Suprapubic skin (tissue), 4 donors: ENCODE measurements around the gene SEMA5B. TPM values are rescaled to one million over a fixed set of nuclear protein-coding genes. Genes with fewer than 3 reads are reported as not detected.

Experiments
- DNase-seq, 2 donors: peaks; one replicate each; pipeline ENCODE4 v3.0.0-alpha.2; 2019; ENCODE audit warnings: low spot score in 2 of 2
- H3K27ac ChIP-seq: fragments of 200-600 bp; sonication (generic); one replicate; pipeline ENCODE4 v1.5.1; 2019
- H3K27me3 ChIP-seq: fragments of 200-600 bp; sonication (generic); one replicate; pipeline ENCODE4 v1.5.1; 2019
- H3K36me3 ChIP-seq: fragments of 200-600 bp; sonication (generic); one replicate; pipeline ENCODE4 v1.5.1; 2019
- H3K4me1 ChIP-seq: fragments of 200-600 bp; sonication (generic); one replicate; pipeline ENCODE4 v1.5.1; 2019
- H3K4me3 ChIP-seq: fragments of 200-600 bp; sonication (generic); one replicate; pipeline ENCODE4 v1.5.1; 2019; ENCODE audit warnings: mild to moderate bottlenecking
- H3K9me3 ChIP-seq: fragments of 200-600 bp; sonication (generic); one replicate; pipeline ENCODE4 v1.5.1; 2019
- CTCF ChIP-seq, 2 donors: fragments of 200-600 bp in 1 of 2; fragments of 450-650 bp in 1 of 2; sonication (generic) in 1 of 2; IDR thresholded peaks; one replicate each; pipeline ENCODE4 v1.5.1; 2016 to 2019; ENCODE audit warnings: antibody characterized with exemption in 2 of 2, mild to moderate bottlenecking in 1 of 2, moderate library complexity in 1 of 2
- EP300 ChIP-seq: sonication (generic); formaldehyde crosslinking; IDR thresholded peaks from one replicate; pipeline ENCODE4 v1.6.1; 2017; ENCODE audit warnings: antibody characterized with exemption
- POLR2A ChIP-seq, 2 donors: fragments of 450-650 bp; IDR thresholded peaks; one replicate each; pipeline ENCODE4 v1.6.1; 2017; ENCODE audit warnings: antibody characterized with exemption in 2 of 2, mild to moderate bottlenecking in 2 of 2, moderate library complexity in 2 of 2
- POLR2AphosphoS5 ChIP-seq, 3 donors: sonication (generic); formaldehyde crosslinking; IDR thresholded peaks; one replicate each; pipeline ENCODE4 v1.6.1; 2017; ENCODE audit warnings: antibody characterized with exemption in 3 of 3
- WGBS: methylation state at CpG from one replicate; pipeline ENCODE4 v1.1.5; 2018; 5-methylcytosine and 5-hydroxymethylcytosine counted together
- total RNA-seq, 4 donors: library from RNA; depleted of rRNA; stranded (reverse); fragments of >200 nt; gene quantifications; one replicate each; pipeline ENCODE4 v1.1.0, GENCODE V29; 2016

SEMA5B gene
- total RNA-seq, 4 donors from 2014 or later: 1.4 to 2.0 (median 1.8) TPM; not detected in 1

DNA sequence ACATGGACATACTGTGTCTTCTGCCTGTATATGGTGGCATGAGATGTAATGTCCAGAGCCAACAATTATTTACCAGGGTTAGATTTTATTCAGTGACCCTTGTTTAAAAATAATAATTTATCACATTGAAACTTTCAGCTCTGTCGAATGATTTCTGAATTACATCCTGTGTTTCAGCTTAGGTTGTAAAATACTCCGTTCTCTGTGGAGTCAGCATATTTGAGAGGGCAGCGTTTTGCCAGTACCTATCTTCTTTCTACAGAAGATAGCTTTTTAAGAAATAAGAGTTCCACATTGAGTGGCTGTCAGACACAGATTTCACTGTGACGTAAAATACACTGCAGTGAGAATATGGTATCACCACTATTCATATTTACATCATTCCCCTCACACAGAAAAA lies 147.4 kb downstream of the SEMA5B start:
- Histone ChIP-seq H3K27ac (no peak overlapping the region), H3K4me1 (no peaks in the 10 kb centered on the region), H3K4me3 (no peak overlapping the region), H3K27me3 (no peaks in the 10 kb centered on the region), H3K36me3 (peaks cover 28% of the 10 kb centered on the region), H3K9me3 (no peaks in the 10 kb centered on the region)
- DNase-seq: no peak
- 91% methylated on average over 4 of the region's 4 CpGs for WGBS
- TF ChIP-seq CTCF (IDR thresholded peaks at IDR 0.05) (no peak), EP300 (no peak), POLR2AphosphoS5 (IDR thresholded peaks at IDR 0.05) (no peak), POLR2A (IDR thresholded peaks at IDR 0.05) (no peak)

- H3K36me3 ChIP-seq: peaks cover 30% of the 10 kb centered on the region
Measured at GRCh38 chr3:122875547-122876127, 151.9 kb downstream of the SEMA5B start.

DNA sequence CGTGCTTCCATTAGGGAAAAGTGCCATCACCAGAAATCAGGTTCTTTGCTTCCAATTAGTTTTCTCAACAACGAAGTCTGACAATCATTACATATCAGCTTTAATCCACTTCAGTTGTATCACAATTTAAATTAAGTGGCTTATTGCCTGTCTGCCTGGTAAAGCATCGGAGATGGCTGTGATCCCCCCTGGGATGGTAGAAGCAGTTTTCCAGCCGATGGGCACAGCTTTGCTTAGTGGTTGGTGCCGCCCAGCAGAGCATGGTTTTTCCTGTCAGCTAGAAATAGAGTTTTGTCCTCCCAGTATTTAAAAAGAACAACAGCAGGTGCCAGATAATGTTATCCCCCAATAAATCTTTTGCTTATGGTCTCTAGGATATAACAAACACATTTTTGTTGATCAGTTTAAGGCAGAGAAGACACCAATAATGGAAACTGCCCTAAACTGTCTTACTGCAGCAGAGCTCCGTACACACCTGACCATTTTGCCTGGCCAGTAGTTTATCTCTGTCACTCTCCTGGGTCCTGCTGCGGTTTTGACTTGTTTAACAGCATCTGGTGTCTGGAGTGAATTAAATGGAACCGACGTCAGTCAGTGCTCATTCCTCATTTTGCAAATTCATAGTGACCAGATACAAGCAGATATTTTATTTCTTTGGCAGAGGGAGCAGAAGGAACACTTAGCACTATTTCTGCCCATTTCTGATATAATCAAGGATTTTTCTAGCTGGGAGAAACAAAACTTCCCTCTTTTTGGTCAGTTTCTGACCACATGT lies 153.6 kb downstream of the SEMA5B start:
- Histone ChIP-seq H3K27ac (no peak overlapping the region), H3K9me3 (no peaks in the 10 kb centered on the region), H3K4me3 (no peak overlapping the region), H3K27me3 (no peaks in the 10 kb centered on the region), H3K36me3 (peaks cover 15% of the 10 kb centered on the region), H3K4me1 (no peaks in the 10 kb centered on the region)
- WGBS: 86% methylated on average over 9 of the region's 9 CpGs
- TF ChIP-seq EP300 (no peak), CTCF (IDR thresholded peaks at IDR 0.05) (no peak), POLR2AphosphoS5 (IDR thresholded peaks at IDR 0.05) (no peak), POLR2A (IDR thresholded peaks at IDR 0.05) (no peak)
- no peak for DNase-seq

More at GRCh38 chr3:122875547-122876127, 151.9 kb downstream of the SEMA5B start:
- no peak for TF ChIP-seq POLR2A (IDR thresholded peaks at IDR 0.05)
- no peak for TF ChIP-seq CTCF (IDR thresholded peaks at IDR 0.05)
- no peak for TF ChIP-seq EP300
- no peak for TF ChIP-seq POLR2AphosphoS5 (IDR thresholded peaks at IDR 0.05)
- Histone ChIP-seq H3K9me3 (no peaks in the 10 kb centered on the region), H3K4me3 (no peak overlapping the region), H3K4me1 (no peaks in the 10 kb centered on the region), H3K27me3 (no peaks in the 10 kb centered on the region), H3K27ac (no peak overlapping the region)
- DNase-seq: no peak

DNA sequence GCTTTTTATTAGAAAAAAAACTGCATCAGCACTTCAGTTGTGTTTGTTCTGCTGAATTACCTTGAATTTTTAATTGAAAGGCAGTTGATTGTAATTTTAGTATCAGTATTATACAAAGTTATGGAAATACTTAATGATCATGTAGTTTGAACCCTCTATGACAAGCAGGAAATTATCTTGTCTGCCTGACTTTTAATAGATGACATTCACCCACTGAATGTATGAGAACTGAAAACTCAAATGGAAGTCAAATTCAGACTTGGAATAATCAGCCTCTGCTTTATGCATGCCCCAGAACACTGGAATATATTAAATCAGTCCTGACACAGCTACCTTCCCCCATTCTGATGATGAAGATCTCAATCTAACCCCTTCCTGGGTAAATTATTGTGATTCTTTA lies 159.2 kb downstream of the SEMA5B start:
- TF ChIP-seq POLR2AphosphoS5 (IDR thresholded peaks at IDR 0.05): no peak
- no peak for TF ChIP-seq POLR2A (IDR thresholded peaks at IDR 0.05)
- TF ChIP-seq CTCF (IDR thresholded peaks at IDR 0.05): no peak
- TF ChIP-seq EP300: no peak
- Histone ChIP-seq H3K27ac (no peak overlapping the region), H3K36me3 (peaks cover 21% of the 10 kb centered on the region), H3K27me3 (no peaks in the 10 kb centered on the region), H3K4me1 (no peaks in the 10 kb centered on the region), H3K9me3 (no peaks in the 10 kb centered on the region), H3K4me3 (no peak overlapping the region)
- no peak for DNase-seq

GRCh38 chr3:122864498-122864897 lies 163.1 kb downstream of the SEMA5B start:
- no peak for DNase-seq
- no peak overlapping the region for H3K27ac ChIP-seq
- TF ChIP-seq CTCF (IDR thresholded peaks at IDR 0.05) (no peak), EP300 (no peak), POLR2AphosphoS5 (IDR thresholded peaks at IDR 0.05) (no peak), POLR2A (IDR thresholded peaks at IDR 0.05) (no peak)
- H3K27me3 ChIP-seq: no peaks in the 10 kb centered on the region
- no peaks in the 10 kb centered on the region for H3K4me1 ChIP-seq
- H3K9me3 ChIP-seq: no peaks in the 10 kb centered on the region
- peaks cover 21% of the 10 kb centered on the region for H3K36me3 ChIP-seq
- H3K4me3 ChIP-seq: no peak overlapping the region
